GM10847 (cell line): ENCODE data around the gene GANAB.

ENCODE experiments used
- POLR2A ChIP-seq: IDR thresholded peaks from 2 replicates; pipeline ENCODE4 v1.6.1; 2011; ENCODE audit not compliant: insufficient read length; ENCODE audit errors: extremely low read depth

Gene GANAB

GRCh38 chr11:62645946-62646824 lies at the start of gene GANAB:
Gene GANAB (minus strand): TSS chr11:62646613. CDS start chr11:62646599, 14 bp downstream.
- TF ChIP-seq POLR2A = peak; percentile 92

- TF ChIP-seq POLR2A = no peak
Observed at GRCh38 chr11:62694455-62695167, 48.2 kb upstream of the GANAB start.

GRCh38 chr11:62689421-62690183 lies 43.2 kb upstream of the GANAB start, which contains the start of gene LRRN4CL:
Gene LRRN4CL (minus strand): TSS chr11:62689530. CDS start chr11:62688508, 1,022 bp downstream.
- TF ChIP-seq POLR2A = no peak

GRCh38 chr11:62688491-62688890 lies 42.1 kb upstream of the GANAB start:
- TF ChIP-seq POLR2A = no peak

- no peak for TF ChIP-seq POLR2A
Observed at GRCh38 chr11:62687508-62688396, 41.3 kb upstream of the GANAB start.

GRCh38 chr11:62682518-62682917 lies 36.1 kb upstream of the GANAB start:
- TF ChIP-seq POLR2A = no peak

- TF ChIP-seq POLR2A = no peak
Observed at GRCh38 chr11:62680825-62681240, 34.4 kb upstream of the GANAB start.

- peak; percentile 77 for TF ChIP-seq POLR2A
Observed at GRCh38 chr11:62678770-62679696, 32.6 kb upstream of the GANAB start, which contains the start of gene UBXN1. Gene UBXN1 (minus strand): TSS chr11:62679073. CDS start chr11:62678923, 150 bp downstream.

- no peak for TF ChIP-seq POLR2A
Observed at GRCh38 chr11:62678433-62678769, 32.0 kb upstream of the GANAB start.

GRCh38 chr11:62677714-62678113 lies 31.3 kb upstream of the GANAB start:
- no peak for TF ChIP-seq POLR2A

- no peak for TF ChIP-seq POLR2A
Observed at GRCh38 chr11:62677156-62677555, 30.7 kb upstream of the GANAB start.

- TF ChIP-seq POLR2A = no peak
Observed at GRCh38 chr11:62676698-62677097, 30.3 kb upstream of the GANAB start.

- no peak for TF ChIP-seq POLR2A
Observed at GRCh38 chr11:62673196-62673525, 26.7 kb upstream of the GANAB start.

GRCh38 chr11:62671608-62672389 lies 25.4 kb upstream of the GANAB start, which contains the start of the genes LBHD1 and UQCC3:
Gene LBHD1 (minus strand): TSS chr11:62672267. CDS start chr11:62670031, 2,236 bp downstream.
Gene UQCC3 (plus strand): TSS chr11:62671673. CDS start chr11:62671746, 73 bp downstream.
- peak; percentile 71 for TF ChIP-seq POLR2A
